ENCODE data around the gene SULF2.
"Not testable (repeated sequence)": the region's sequence is repeated elsewhere in the genome, so short reads cannot be mapped to it uniquely, and the experiment has no call there.

DNA sequence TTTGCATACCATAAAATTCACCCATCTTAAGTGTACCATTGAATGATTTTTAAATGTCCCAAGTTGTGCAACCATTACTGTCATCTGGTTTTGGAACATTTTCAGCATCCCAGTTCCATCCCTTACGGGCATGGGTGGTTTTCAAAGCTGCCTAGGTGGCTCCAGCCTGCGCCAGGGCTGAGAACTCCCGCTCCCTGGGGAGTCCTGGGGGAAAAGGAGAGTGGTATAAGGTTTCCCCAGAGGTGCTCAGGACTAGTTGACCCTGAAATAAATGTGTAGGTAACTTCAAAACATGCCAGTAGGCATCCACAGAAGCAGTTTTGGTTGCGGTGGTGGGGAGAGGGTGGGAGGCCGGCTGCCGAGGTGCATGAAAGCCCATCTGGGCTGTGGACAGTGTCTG, 9.0 kb upstream of the SULF2 start:
- TF ChIP-seq EZH2 (IDR thresholded peaks at IDR 0.05; ENCODE audit: borderline replicate concordance, low read length); CTCF (conservative IDR thresholded peaks at IDR 0.05 in 1 of 2, IDR thresholded peaks at IDR 0.05 in 1 of 2; ENCODE audit: extremely low read depth in 1 of 2, insufficient read depth in 1 of 2, low read depth in 1 of 2, low read length in 2 of 2): not testable (repeated sequence)
